Lower lobe of right lung (tissue), 2 donors: ENCODE measurements around the gene EPHA6. TPM values are rescaled to one million over a fixed set of nuclear protein-coding genes. Genes with fewer than 3 reads are reported as not detected.

Source experiments
- ATAC-seq, 2 donors: fragments of 200-7000 bp; cut with Tn5 transposase; one replicate each; pipeline ENCODE4 v1.9.1; 2020 to 2022; ENCODE audit warnings: mild to moderate bottlenecking in 2 of 2, moderate library complexity in 2 of 2
- DNase-seq: peaks from one replicate; pipeline ENCODE4 v3.0.0-alpha.2; 2020
- H3K27ac ChIP-seq: fragments of 200-600 bp; one replicate; pipeline ENCODE4 v1.8.0; 2022
- H3K27me3 ChIP-seq: fragments of 200-600 bp; one replicate; pipeline ENCODE4 v1.8.0; 2022; ENCODE audit warnings: low read depth
- H3K36me3 ChIP-seq: fragments of 200-600 bp; one replicate; pipeline ENCODE4 v1.8.0; 2022; ENCODE audit warnings: mild to moderate bottlenecking
- H3K4me1 ChIP-seq: fragments of 200-600 bp; one replicate; pipeline ENCODE4 v1.8.0; 2022
- H3K4me3 ChIP-seq: fragments of 200-600 bp; one replicate; pipeline ENCODE4 v1.8.0; 2022; ENCODE audit warnings: mild to moderate bottlenecking
- H3K9me3 ChIP-seq: fragments of 200-600 bp; one replicate; pipeline ENCODE4 v1.8.0; 2022
- intact Hi-C: fragments of 100-400 bp; cut with DNase I; formaldehyde crosslinking; loops from one replicate; pipeline ENCODE4 v1.11.0; 2022
- total RNA-seq: library from RNA; stranded (reverse); fragmentation: NEBNext Ultra II Directional; extraction: Animal tissue kit (Norgen Biotek cat#: 25700); gene quantifications from one replicate; pipeline ENCODE4 v1.2.1, GENCODE V29; 2021
- TF ChIP-seq, protein P1 (sequence below): fragments of 200-600 bp; IDR thresholded peaks from one replicate; pipeline ENCODE4 v1.8.0; 2022; ENCODE audit warnings: antibody characterized with exemption, mild to moderate bottlenecking
- donor health status: DM: no; HTN: yes; CAD: no; lungs with severe emphysema.

Gene EPHA6
- total RNA-seq, 1 donor from 2014 or later, result 0.53 TPM

DNA sequence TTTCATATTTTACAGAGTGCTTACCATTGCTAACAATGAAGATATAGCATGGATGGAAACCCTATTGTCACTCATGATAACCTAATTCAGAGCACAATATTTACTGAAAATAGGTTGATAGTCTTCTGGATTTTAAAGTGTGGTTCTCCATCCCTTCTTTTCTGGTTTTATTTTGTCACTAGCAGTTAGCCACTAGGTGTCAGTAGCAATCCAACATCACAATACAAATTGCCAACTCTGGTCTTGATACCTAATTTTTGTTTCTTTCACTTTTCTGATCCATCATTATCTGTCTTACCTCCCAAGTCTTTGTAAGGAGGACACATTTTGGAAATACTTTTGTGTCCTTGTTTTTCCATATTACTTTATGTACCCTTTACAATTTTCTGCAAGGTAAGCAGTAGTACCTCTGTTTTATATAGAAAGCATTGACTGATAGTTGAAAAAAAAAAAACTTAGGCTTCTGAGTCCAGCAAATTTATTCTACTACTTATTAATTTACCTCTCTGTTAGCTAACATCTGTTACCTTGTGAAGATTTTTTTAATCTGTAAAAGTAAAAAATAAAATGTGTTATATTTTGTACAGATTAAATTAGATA, 979.1 kb downstream of the EPHA6 start:
- DNase-seq (no peak), ATAC-seq (peak in 1 of 2 donors; percentile 53)
- Histone ChIP-seq H3K4me1 (no peaks in the 10 kb centered on the region), H3K27ac (no peak overlapping the region), H3K36me3 (peaks cover 5% of the 10 kb centered on the region), H3K4me3 (no peak overlapping the region), H3K27me3 (no peaks in the 10 kb centered on the region), H3K9me3 (no peaks in the 10 kb centered on the region)
- TF ChIP-seq, protein P1, sequence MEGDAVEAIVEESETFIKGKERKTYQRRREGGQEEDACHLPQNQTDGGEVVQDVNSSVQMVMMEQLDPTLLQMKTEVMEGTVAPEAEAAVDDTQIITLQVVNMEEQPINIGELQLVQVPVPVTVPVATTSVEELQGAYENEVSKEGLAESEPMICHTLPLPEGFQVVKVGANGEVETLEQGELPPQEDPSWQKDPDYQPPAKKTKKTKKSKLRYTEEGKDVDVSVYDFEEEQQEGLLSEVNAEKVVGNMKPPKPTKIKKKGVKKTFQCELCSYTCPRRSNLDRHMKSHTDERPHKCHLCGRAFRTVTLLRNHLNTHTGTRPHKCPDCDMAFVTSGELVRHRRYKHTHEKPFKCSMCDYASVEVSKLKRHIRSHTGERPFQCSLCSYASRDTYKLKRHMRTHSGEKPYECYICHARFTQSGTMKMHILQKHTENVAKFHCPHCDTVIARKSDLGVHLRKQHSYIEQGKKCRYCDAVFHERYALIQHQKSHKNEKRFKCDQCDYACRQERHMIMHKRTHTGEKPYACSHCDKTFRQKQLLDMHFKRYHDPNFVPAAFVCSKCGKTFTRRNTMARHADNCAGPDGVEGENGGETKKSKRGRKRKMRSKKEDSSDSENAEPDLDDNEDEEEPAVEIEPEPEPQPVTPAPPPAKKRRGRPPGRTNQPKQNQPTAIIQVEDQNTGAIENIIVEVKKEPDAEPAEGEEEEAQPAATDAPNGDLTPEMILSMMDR, result peak; percentile 82
- intact Hi-C loops, result loop anchor here (5.0 kb wide), 1 partner anchor 229 kb away; no protein-coding TSS in a partner anchor

- ATAC-seq (no peak), DNase-seq (no peak)
- H3K27ac ChIP-seq, result no peak overlapping the region
- no peaks in the 10 kb centered on the region for H3K4me1 ChIP-seq
- no peaks in the 10 kb centered on the region for H3K9me3 ChIP-seq
- H3K36me3 ChIP-seq, result peaks cover 5% of the 10 kb centered on the region
- no peaks in the 10 kb centered on the region for H3K27me3 ChIP-seq
- intact Hi-C loops, result no loop called here
- no peak overlapping the region for H3K4me3 ChIP-seq
- TF ChIP-seq, protein P1, result no peak
Measured at GRCh38 chr3:97795951-97796350, 981.6 kb downstream of the EPHA6 start.
